K562 (cell line): ENCODE data around the gene ABHD12. TPM values are rescaled to one million over a fixed set of nuclear protein-coding genes. Genes with fewer than 3 reads are reported as not detected.
A peak's percentile ranks its signal among the peaks of the same experiment; 100 is the strongest.

Source experiments
- BCOR ChIP-seq: fragments of 450-650 bp; IDR thresholded peaks from 2 replicates; pipeline ENCODE4 v1.6.1; 2016
- CREM ChIP-seq: IDR thresholded peaks from 2 replicates; pipeline ENCODE4 v1.6.1; 2014; ENCODE audit warnings: antibody characterized with exemption, low read depth
- FOSL1 ChIP-seq: fragments of 200-800 bp; sonication (Bioruptor generic); conservative IDR thresholded peaks from 2 replicates; pipeline ENCODE4 v1.6.1; 2016; ENCODE audit warnings: missing genetic modification characterization, missing compliant biosample characterization
- GTF2A2 ChIP-seq: IDR thresholded peaks from 2 replicates; pipeline ENCODE4 v1.6.1; 2016; ENCODE audit warnings: mild to moderate bottlenecking, missing genetic modification characterization, missing compliant biosample characterization
- HDGF ChIP-seq: fragments of 450-650 bp; IDR thresholded peaks from 2 replicates; pipeline ENCODE4 v1.6.1; 2016
- HNRNPH1 ChIP-seq: fragments of 200-400 bp; formaldehyde crosslinking; optimal IDR thresholded peaks from 2 replicates; pipeline ENCODE3; 2017; ENCODE audit warnings: low read depth, mild to moderate bottlenecking, low read length, moderate library complexity
- MBD2 ChIP-seq: sonication (generic); IDR thresholded peaks from 2 replicates; pipeline ENCODE4 v1.6.1; 2016; ENCODE audit warnings: low read depth, borderline replicate concordance
- NCOA6 ChIP-seq: fragments of 450-650 bp; IDR thresholded peaks from 2 replicates; pipeline ENCODE4 v1.6.1; 2017; ENCODE audit warnings: mild to moderate bottlenecking
- NEUROD1 ChIP-seq: fragments of 150-350 bp; IDR thresholded peaks from 2 replicates; pipeline ENCODE4 v1.6.1; 2014; ENCODE audit warnings: borderline replicate concordance, low read length, low read depth; ENCODE audit not compliant: partially characterized antibody
- NRF1 ChIP-seq, 2 experiments: fragments of 450-650 bp; IDR thresholded peaks in 1 of 2; conservative IDR thresholded peaks in 1 of 2; 2 replicates each; pipeline ENCODE4 v1.6.1; 2014; ENCODE audit warnings: mild to moderate bottlenecking in 2 of 2
- PTTG1 ChIP-seq: fragments of 450-650 bp; IDR thresholded peaks from 2 replicates; pipeline ENCODE4 v1.6.1; 2016; ENCODE audit warnings: low read depth, mild to moderate bottlenecking, missing genetic modification characterization, missing compliant biosample characterization
- RBM15 ChIP-seq: fragments of 200-400 bp; formaldehyde crosslinking; IDR thresholded peaks from 2 replicates; pipeline ENCODE4 v1.6.1; 2018; ENCODE audit warnings: mild to moderate bottlenecking, low read length, moderate library complexity; ENCODE audit not compliant: insufficient read depth
- SMARCA4 ChIP-seq: fragments of 450-650 bp; IDR thresholded peaks from 2 replicates; pipeline ENCODE4 v1.6.1; 2016
- TAF9B ChIP-seq: fragments of 450-650 bp; IDR thresholded peaks from 2 replicates; pipeline ENCODE4 v1.6.1; 2018; ENCODE audit warnings: mild to moderate bottlenecking; ENCODE audit not compliant: partially characterized antibody
- USF1 ChIP-seq: sonication (generic); formaldehyde crosslinking; IDR thresholded peaks from 2 replicates; pipeline ENCODE4 v1.9.0; 2022; ENCODE audit warnings: mild to moderate bottlenecking, missing genetic modification reagents
- ZBTB7A ChIP-seq: IDR thresholded peaks from 2 replicates; pipeline ENCODE4 v1.6.1; 2011; ENCODE audit warnings: low read depth, mild to moderate bottlenecking, low read length, moderate library complexity, borderline replicate concordance; ENCODE audit not compliant: control insufficient read depth
- ZNF780A ChIP-seq: fragments of 250-450 bp; sonication (Bioruptor Pico); IDR thresholded peaks from 2 replicates; pipeline ENCODE4 v1.5.0; 2021; ENCODE audit warnings: mild to moderate bottlenecking
- polyA plus RNA-seq, 8 experiments: library from polyadenylated mRNA; depleted of rRNA in 4 of 8; stranded (reverse) in 5 of 8; unstranded in 3 of 8; fragments of >200 nt; fragmentation: Nextera tagmentation in 2 of 8; fragmentation: Illumina TruSeq in 1 of 8; extraction: Ambion mirVana in 2 of 8; extraction: Trizol in 1 of 8; gene quantifications; 2 replicates each; pipeline versions ENCODE4 v1.2.1 to v1.2.3, GENCODE V29; 2011 to 2014; ENCODE audit warnings: inconsistent platforms in 1 of 8, missing spikeins in 1 of 8
- total RNA-seq, 7 experiments: library from RNA; depleted of rRNA in 6 of 7; stranded (reverse); fragments of >200 nt in 6 of 7; fragmentation: Illumina TruSeq in 2 of 7; extraction: Trizol in 2 of 7; gene quantifications; 2 replicates each; pipeline versions ENCODE4 v1.2.1 to v1.2.3, GENCODE V29; 2011 to 2021; ENCODE audit warnings: low replicate concordance in 1 of 7
- TF ChIP-seq, protein P1 (sequence below), 2 experiments: fragments of 450-650 bp in 1 of 2; sonication (generic) in 1 of 2; formaldehyde crosslinking in 1 of 2; IDR thresholded peaks in 1 of 2; conservative IDR thresholded peaks in 1 of 2; 2 replicates each; pipeline versions ENCODE4 v1.6.1 to v1.8.1; 2016 to 2023; ENCODE audit warnings: mild to moderate bottlenecking in 2 of 2, moderate library complexity in 2 of 2, inconsistent platforms in 1 of 2, missing genetic modification reagents in 1 of 2
- TF ChIP-seq, protein P2 (sequence below): IDR thresholded peaks from 2 replicates; pipeline ENCODE4 v1.6.1; 2014; ENCODE audit warnings: antibody characterized with exemption
- TF ChIP-seq, protein P3 (sequence below): fragments of 450-650 bp; IDR thresholded peaks from 2 replicates; pipeline ENCODE4 v1.6.1; 2016; ENCODE audit warnings: borderline replicate concordance
- TF ChIP-seq, protein P4 (sequence below): fragments of 200-800 bp; sonication (Bioruptor generic); IDR thresholded peaks from 2 replicates; pipeline ENCODE4 v1.6.1; 2017; ENCODE audit warnings: missing genetic modification characterization, missing compliant biosample characterization

The ABHD12 gene
- total and polyA plus RNA-seq, 9 of the 15 experiments (the other 6 are each of a cell fraction or from before 2014, with no cell fraction given) = 0.65 to 15.6 (median 9.1) TPM

- no peak for TF ChIP-seq GTF2A2 (tag)
- TF ChIP-seq, protein P1, sequence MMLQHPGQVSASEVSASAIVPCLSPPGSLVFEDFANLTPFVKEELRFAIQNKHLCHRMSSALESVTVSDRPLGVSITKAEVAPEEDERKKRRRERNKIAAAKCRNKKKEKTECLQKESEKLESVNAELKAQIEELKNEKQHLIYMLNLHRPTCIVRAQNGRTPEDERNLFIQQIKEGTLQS (IDR thresholded peaks at IDR 0.05) = peak; percentile 98
- TF ChIP-seq, protein P1 (CRISPR knock-in tag; conservative IDR thresholded peaks at IDR 0.05) = peak; percentile 97
- TF ChIP-seq ZNF780A (CRISPR knock-in tag) = no peak
- TF ChIP-seq, protein P2, sequence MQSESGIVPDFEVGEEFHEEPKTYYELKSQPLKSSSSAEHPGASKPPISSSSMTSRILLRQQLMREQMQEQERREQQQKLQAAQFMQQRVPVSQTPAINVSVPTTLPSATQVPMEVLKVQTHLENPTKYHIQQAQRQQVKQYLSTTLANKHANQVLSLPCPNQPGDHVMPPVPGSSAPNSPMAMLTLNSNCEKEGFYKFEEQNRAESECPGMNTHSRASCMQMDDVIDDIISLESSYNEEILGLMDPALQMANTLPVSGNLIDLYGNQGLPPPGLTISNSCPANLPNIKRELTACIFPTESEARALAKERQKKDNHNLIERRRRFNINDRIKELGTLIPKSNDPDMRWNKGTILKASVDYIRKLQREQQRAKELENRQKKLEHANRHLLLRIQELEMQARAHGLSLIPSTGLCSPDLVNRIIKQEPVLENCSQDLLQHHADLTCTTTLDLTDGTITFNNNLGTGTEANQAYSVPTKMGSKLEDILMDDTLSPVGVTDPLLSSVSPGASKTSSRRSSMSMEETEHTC = peak; percentile 94
- TF ChIP-seq, protein P3, sequence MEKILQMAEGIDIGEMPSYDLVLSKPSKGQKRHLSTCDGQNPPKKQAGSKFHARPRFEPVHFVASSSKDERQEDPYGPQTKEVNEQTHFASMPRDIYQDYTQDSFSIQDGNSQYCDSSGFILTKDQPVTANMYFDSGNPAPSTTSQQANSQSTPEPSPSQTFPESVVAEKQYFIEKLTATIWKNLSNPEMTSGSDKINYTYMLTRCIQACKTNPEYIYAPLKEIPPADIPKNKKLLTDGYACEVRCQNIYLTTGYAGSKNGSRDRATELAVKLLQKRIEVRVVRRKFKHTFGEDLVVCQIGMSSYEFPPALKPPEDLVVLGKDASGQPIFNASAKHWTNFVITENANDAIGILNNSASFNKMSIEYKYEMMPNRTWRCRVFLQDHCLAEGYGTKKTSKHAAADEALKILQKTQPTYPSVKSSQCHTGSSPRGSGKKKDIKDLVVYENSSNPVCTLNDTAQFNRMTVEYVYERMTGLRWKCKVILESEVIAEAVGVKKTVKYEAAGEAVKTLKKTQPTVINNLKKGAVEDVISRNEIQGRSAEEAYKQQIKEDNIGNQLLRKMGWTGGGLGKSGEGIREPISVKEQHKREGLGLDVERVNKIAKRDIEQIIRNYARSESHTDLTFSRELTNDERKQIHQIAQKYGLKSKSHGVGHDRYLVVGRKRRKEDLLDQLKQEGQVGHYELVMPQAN = no peak; the same call in 1 of the 2 replicates
- TF ChIP-seq RBM15 = no peak
- TF ChIP-seq NEUROD1 = peak; percentile 64
- 0 out of 2 replicates have a peak, but pooled peaks have one; percentile 47 for TF ChIP-seq MBD2
- no peak for TF ChIP-seq HNRNPH1
- TF ChIP-seq NRF1 (conservative IDR thresholded peaks at IDR 0.05 in 1 of 2, IDR thresholded peaks at IDR 0.05 in 1 of 2) = 0 out of 4 replicates have a peak, but pooled peaks of 1 of the 2 experiments have one; percentile 15
- TF ChIP-seq USF1 (CRISPR knock-in tag) = no peak
- TF ChIP-seq PTTG1 (tag) = no peak
- no peak for TF ChIP-seq NCOA6
- peak; percentile 94 for TF ChIP-seq SMARCA4
- TF ChIP-seq CREM = peak; percentile 65; the same call in 1 of the 2 replicates
- TF ChIP-seq TAF9B = peak; percentile 64
- TF ChIP-seq, protein P4, sequence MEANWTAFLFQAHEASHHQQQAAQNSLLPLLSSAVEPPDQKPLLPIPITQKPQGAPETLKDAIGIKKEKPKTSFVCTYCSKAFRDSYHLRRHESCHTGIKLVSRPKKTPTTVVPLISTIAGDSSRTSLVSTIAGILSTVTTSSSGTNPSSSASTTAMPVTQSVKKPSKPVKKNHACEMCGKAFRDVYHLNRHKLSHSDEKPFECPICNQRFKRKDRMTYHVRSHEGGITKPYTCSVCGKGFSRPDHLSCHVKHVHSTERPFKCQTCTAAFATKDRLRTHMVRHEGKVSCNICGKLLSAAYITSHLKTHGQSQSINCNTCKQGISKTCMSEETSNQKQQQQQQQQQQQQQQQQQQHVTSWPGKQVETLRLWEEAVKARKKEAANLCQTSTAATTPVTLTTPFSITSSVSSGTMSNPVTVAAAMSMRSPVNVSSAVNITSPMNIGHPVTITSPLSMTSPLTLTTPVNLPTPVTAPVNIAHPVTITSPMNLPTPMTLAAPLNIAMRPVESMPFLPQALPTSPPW (CRISPR knock-in tag) = peak; percentile 75; the same call in 1 of the 2 replicates
- peak; percentile 95 for TF ChIP-seq HDGF
- TF ChIP-seq ZBTB7A = peak; percentile 64; the same call in 1 of the 2 replicates
- 0 out of 2 replicates have a peak, but pooled peaks have one; percentile 7 for TF ChIP-seq BCOR
- peak; percentile 99 for TF ChIP-seq FOSL1 (tag)
Observed at GRCh38 chr20:25310268-25310920, 80.2 kb downstream of the ABHD12 start (continued).
